ENCODE data around the gene ZNF91. TPM values are rescaled to one million over a fixed set of nuclear protein-coding genes. Genes with fewer than 3 reads are reported as not detected.
"Not testable (repeated sequence)": the region's sequence is repeated elsewhere in the genome, so short reads cannot be mapped to it uniquely, and the experiment has no call there.

ZNF91 gene
- total RNA-seq, 1 donor from 2014 or later = 91.2 TPM

DNA sequence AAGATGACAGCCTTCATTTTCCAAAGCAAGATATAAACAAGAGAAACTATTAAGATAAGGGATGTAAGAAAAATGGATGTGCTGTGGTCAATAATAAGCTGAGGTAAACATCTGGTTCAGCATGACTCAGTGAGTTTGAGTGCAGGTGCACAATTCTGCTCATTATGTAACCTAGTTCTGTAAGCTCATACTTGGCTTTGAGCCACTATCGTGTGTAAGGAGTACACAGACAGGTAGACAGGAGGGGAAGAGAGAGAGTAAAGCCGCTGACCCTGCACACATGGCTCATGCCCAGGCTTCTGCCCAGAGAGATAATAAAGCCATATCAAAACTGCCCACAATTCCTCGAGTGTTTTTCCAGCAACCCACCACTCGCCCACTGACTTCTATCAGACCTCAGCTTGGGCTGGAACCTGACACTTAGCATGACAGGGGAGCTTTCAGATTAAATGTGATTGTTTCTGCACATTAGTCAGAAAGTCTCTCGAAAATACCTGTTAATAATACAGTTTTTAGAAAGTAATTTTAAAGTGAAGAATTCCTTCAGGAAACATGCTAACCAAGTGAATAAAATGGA lies 51.7 kb downstream of the ZNF91 start:
- DNase-seq (ENCODE audit: low spot score) (no peak), ATAC-seq (no peak)
- intact Hi-C loops (cut with DNase I) = no loop called here

DNA sequence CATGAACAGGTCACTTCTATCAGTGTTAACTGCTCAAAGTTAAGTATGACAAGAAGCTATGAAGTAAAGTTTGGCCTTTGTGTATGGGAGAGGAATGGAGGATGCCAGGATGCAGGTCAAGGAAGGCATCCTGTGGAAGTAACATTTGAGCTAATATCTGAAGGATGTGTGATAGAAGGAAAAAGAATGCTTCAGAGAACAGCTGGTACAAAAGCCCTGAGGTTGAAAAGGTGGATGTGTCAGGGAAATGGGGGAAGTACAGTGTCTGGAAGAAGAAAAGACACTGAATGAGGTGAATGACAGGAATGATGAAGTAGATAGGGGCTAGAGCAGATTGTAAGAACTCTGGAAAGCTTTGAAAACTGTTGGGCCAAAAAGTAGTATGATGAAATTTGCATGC lies 67.1 kb downstream of the ZNF91 start:
- DNase-seq (ENCODE audit: low spot score) = no peak
- intact Hi-C loops (cut with DNase I) = no loop called here

GRCh38 chr19:23321953-23322549 lies 73.2 kb downstream of the ZNF91 start:
- ATAC-seq (no peak), DNase-seq (ENCODE audit: low spot score) (no peak)
- intact Hi-C loops (cut with DNase I) = no loop called here

More for the DNA sequence above, 67.1 kb downstream of the ZNF91 start:
- no peak for ATAC-seq

GRCh38 chr19:23321403-23321802 lies 73.9 kb downstream of the ZNF91 start:
- DNase-seq (ENCODE audit: low spot score); intact Hi-C loops (cut with DNase I); ATAC-seq: not testable (repeated sequence)

DNA sequence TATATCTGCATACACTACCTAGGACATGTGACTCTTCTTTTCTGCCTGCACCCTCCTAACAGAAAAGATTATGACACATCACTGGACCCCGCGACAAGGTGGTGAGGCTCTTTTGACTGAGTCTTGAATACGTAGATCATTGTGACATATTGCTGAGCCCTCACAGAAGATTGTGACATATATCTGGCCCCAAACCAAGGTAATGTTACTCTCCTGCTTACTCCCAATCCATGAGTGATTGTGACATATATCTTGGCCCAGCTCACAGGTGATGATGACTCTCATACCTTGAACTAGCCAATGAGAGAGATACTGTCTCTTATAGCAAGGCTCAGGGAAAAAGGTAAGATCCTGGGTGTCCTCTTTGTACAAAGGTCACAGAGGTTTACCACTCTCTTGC lies 75.7 kb downstream of the ZNF91 start:
- intact Hi-C loops (cut with DNase I); DNase-seq (ENCODE audit: low spot score); ATAC-seq: not testable (repeated sequence)

GRCh38 chr19:23318941-23319340 lies 76.3 kb downstream of the ZNF91 start:
- intact Hi-C loops (cut with DNase I); DNase-seq (ENCODE audit: low spot score); ATAC-seq: not testable (repeated sequence)

- intact Hi-C loops (cut with DNase I) = no loop called here
- ATAC-seq (no peak), DNase-seq (ENCODE audit: low spot score) (no peak)
Measured at GRCh38 chr19:23318143-23318542, 77.1 kb downstream of the ZNF91 start.

DNA sequence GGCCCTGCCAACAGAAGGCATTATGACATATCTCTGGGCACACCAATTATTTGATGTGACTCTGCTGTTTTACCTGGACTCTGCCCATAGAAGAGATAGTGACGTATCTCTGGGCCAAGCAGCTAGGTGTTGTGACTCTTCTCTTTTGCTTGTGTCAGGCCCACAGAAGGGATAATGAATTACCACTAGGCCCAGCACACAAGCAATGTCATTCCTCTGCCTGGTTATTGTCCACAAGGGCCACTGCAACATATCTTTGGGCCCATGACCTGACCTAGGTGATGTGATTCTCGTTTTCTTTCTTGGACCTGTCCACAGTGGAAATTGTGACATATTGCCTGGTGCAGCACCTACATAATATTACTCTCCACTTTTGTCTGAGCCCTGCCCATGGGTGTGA lies 80.0 kb downstream of the ZNF91 start:
- DNase-seq (ENCODE audit: low spot score) (no peak), ATAC-seq (no peak)
- intact Hi-C loops (cut with DNase I) = no loop called here

- ATAC-seq = no peak
- intact Hi-C loops (cut with DNase I) = no loop called here
- DNase-seq (ENCODE audit: low spot score) = no peak
Measured at GRCh38 chr19:23314505-23315251, 80.6 kb downstream of the ZNF91 start.

GRCh38 chr19:23313196-23313595 lies 82.1 kb downstream of the ZNF91 start:
- DNase-seq (ENCODE audit: low spot score) (no peak), ATAC-seq (no peak)
- intact Hi-C loops (cut with DNase I) = no loop called here

DNA sequence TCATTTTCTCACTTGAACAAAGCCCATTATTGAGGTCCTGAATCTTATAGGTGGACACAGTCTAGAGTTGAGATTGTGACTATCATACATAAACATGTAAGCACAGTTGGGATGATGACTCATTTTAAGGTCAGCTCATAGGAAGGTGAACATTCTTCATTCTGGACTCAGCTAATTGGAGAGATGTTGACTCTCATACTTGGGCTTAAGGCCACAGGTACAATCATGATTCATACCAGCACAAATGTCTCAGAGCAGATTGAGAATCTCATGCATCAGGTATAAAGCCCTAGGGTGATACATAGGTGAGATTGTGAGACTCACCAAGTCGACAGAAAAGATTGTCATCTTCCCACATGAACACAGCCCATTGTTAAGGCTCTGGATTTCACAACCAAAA lies 82.8 kb downstream of the ZNF91 start:
- intact Hi-C loops (cut with DNase I) = no loop called here
- no peak for ATAC-seq
- DNase-seq (ENCODE audit: low spot score) = no peak

DNA sequence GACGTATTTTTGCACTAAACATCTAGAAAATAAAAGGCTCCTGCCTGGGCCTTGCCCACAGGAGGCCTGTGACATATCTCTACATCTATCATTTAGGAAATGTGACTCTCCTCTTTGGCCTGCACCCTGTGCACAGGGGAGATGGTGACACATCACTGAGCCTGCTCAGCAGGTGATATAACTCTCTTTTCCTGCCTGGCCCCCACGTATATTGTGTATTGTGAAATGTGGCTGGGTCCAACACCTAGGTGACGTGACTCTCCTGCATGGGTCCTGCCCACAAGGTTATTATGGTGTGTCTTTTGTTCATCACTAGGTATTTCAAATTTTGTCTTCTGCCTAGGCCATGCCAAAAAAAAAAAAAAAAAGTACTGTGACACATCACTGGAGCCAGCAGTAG lies 83.7 kb downstream of the ZNF91 start:
- DNase-seq (ENCODE audit: low spot score) (no peak), ATAC-seq (no peak)
- intact Hi-C loops (cut with DNase I) = no loop called here

DNA sequence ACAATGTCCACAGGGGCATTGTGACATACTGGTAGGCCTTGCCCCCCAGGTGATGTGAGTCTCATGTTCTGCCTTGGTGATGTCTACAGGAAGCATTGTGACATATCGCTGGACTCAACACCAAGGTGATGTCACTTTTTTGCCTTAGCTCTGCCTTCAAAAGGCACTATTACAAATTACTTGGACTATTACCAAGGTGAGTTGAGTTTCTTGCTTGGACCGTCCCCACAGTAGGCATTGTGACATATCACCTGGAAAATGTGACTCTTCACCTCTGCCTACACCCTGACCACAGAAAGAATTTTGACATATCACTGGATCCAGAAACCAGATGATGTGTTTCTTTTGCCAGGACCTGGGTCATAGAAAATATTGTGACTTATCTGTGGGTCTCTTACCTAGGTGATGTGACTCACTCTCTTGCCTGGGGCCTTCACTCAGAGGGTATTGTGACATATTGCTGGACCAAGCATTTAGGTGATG lies 84.5 kb downstream of the ZNF91 start:
- DNase-seq (ENCODE audit: low spot score) (no peak), ATAC-seq (no peak)
- intact Hi-C loops (cut with DNase I) = no loop called here

- DNase-seq (ENCODE audit: low spot score) (no peak), ATAC-seq (no peak)
- intact Hi-C loops (cut with DNase I) = no loop called here
Measured at GRCh38 chr19:23309926-23310325, 85.3 kb downstream of the ZNF91 start.

DNA sequence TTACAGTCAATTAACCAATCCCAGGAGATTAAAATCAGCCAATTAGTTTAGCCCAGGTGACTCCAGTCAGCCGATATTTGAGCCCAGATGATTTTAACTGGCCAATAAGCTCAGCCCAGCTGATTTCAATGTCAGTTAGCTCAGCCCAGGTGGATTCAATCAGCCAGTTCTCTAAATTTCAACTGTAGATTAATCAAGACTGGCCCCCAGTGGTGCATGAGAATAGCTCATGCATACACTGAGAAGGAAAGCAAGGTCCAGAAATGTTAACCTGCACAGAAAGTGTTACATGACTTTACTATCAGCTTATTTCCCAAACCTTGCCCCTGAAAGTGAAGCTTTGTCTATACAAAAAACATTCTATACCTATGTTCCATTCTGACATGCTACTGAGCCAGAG lies 89.7 kb downstream of the ZNF91 start:
- no peak for ATAC-seq
- intact Hi-C loops (cut with DNase I) = no loop called here
- DNase-seq (ENCODE audit: low spot score) = no peak

GRCh38 chr19:23304238-23304637 lies 91.0 kb downstream of the ZNF91 start:
- DNase-seq (ENCODE audit: low spot score) (no peak), ATAC-seq (no peak)
- intact Hi-C loops (cut with DNase I) = no loop called here

DNA sequence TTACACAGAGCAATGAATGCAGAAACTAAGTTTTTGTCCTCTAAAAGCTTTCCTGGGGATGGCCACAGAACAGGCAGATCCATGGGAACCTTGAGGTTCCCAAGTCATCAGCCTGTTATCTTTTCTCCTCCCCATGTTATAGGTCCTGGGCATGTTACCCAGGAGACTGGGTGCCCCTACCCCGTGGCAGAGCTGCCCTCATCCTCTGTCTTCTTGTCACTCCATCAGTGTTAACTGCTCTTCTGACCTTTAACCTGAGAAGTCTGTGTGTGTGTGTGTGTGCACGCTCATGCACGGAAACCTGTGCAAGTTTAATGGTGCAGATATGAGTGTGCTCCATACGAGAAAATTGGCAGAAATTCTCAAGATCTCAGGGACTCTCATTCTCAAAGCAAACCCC lies 101.1 kb downstream of the ZNF91 start:
- intact Hi-C loops (cut with DNase I) = no loop called here
- no peak for DNase-seq (ENCODE audit: low spot score)
- no peak for ATAC-seq

GRCh38 chr19:23289966-23290365 lies 105.3 kb downstream of the ZNF91 start:
- DNase-seq (ENCODE audit: low spot score); intact Hi-C loops (cut with DNase I): not testable (repeated sequence)

More at GRCh38 chr19:23289966-23290365, 105.3 kb downstream of the ZNF91 start:
- ATAC-seq = not testable (repeated sequence)
